CD4-positive, alpha-beta T cell treated with Interferon alpha-2 for 1 hour (primary cell): ENCODE measurements around the gene UBQLN3.
A peak's percentile ranks its signal among the peaks of the same experiment; 100 is the strongest.

Experiments used
- DNase-seq, 2 donors: peaks; one replicate each; pipeline ENCODE4 v3.0.0-alpha.2; 2020 to 2022

The UBQLN3 gene

GRCh38 chr11:5504403-5504921 lies 5.3 kb downstream of the UBQLN3 start:
- DNase-seq: no peak

GRCh38 chr11:5500393-5500801 lies 9.4 kb downstream of the UBQLN3 start:
- no peak for DNase-seq

DNA sequence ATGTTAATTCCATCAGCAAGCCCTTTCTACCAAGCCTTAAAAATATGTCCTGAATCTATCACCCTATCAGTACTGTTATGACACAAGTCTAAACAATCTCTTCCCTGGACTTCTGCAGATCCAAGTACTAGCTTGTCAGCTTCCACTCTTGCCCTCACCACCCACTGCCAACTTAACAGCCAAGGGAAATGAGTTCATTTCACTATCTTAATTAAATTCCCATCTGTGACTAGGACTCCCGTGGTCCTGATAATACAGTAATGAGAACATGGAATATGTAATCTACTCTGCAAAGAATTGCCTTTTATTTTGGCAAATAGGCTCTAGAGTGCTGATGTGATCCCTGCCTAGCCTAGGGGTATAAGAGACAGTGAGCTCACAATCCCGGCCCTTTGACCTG lies 10.1 kb downstream of the UBQLN3 start:
- no peak for DNase-seq

DNA sequence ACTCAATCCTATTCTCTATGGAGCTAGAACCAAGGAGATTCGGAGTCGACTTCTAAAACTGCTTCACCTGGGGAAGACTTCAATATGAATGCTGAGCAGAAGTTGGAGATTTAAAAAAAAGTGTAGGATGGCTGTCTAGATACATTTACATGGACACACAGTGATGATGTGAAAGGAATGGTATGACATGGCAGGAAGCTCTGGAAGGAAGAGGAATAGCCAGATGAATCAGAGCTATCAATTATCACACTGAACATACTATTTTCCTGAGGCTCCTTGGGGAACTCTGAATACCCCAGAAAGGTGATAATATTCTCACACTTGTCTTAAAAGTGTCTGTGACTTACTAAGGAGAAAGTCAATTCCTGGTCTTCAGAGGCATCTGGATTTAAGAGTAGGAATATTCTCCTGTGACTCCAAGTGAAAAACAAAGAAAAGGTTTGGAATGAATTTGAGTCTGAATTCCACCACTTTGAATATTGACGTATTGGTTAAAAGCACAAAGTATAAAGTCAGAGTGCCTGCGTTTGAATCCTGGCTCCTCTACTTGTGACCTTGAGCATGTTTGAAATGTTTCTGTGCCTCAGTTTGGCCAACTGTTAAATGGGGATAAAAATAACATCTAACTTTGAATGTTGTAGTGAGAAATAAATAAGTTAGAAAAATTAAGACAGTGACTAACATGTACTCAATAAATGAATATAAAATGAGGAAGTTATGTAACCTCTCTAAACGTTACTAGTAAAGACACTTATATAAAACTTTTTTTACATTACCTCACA lies 20.0 kb downstream of the UBQLN3 start:
- DNase-seq: no peak

GRCh38 chr11:5488798-5489399 lies 20.9 kb downstream of the UBQLN3 start:
- no peak for DNase-seq

- DNase-seq: no peak
Measured at GRCh38 chr11:5488385-5488784, 21.4 kb downstream of the UBQLN3 start, which contains the start of gene OR52D1. OR52D1 (plus strand) TSS chr11:5488685; CDS start chr11:5488707, 22 bp downstream.

- DNase-seq: no peak
Measured at GRCh38 chr11:5486421-5486820, 23.3 kb downstream of the UBQLN3 start.

GRCh38 chr11:5486003-5486402 lies 23.8 kb downstream of the UBQLN3 start:
- no peak for DNase-seq

- DNase-seq: peak; percentile 25 to 52
Measured at GRCh38 chr11:5476186-5476819, 33.5 kb downstream of the UBQLN3 start.

DNA sequence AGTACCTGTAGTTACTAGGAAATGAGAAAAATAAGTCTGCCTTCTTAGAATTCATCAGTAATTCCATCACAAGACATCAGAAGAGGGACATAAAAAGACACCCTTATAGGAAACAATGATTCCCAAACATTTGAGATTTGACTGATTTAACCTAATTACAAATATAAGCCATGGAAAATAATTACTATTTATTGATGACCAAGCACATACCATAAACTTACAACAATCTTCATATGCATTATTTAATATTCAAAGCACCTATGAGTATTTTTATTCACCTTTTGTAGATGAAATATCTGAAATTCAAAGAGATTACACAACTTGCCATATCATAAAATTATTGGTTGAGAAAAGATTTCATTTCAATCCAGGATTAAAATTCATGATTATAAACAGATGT lies 35.8 kb downstream of the UBQLN3 start:
- DNase-seq: no peak

DNA sequence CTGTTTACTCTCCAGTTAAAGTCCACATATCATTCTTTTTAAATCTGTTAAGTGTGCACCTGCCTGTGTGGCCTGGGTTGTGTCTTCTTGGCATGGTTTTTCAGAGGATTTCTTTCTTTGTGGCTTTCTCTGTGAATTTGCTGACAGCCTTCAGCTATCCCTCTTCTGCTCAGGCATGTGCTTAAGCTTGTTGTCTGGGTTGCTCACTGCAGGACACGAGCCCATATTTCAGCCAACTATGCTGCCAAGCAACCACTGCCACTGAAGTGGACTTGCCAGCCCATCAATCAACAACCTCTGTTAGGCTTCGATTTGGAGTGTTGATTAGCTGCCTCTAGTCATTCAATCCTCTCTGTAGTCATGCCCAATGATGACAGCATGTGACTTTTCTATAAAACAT lies 42.2 kb downstream of the UBQLN3 start:
- no peak for DNase-seq

DNA sequence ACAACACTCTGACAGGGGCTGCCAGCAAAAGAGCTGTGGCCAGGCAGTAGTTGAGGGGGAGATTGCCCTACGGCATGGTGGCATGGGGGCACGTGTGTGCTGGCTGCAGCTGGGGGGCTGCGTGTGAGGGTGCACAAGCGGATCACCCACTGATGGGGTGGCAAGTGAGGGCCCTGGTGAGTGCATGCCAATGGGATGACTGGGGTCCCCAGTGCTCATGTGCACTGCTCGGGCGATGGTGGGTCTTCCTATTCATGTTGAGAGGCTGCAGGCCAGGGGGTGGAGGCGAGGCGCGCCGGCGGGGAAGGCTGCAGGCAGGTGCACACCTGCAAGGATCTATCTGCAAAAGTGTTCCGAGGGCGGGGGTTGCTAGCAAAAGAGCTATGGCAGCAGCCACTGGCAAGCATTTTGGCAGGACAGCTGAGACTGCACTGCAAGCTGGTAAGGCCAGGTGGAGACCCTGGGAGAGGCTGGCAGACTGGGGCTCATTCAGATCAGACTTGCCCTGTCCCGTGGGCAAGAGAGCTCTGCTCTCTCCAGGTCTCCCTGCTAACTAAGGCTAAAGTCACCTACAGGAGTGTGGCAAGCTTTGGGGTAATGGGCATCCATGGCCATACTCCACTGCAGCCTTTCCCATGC lies 48.7 kb downstream of the UBQLN3 start:
- no peak for DNase-seq
